Measurements from ENCODE around the gene GABRA4. TPM values are rescaled to one million over a fixed set of nuclear protein-coding genes. Genes with fewer than 3 reads are reported as not detected.

Gene GABRA4
- total RNA-seq, 1 donor = not detected

GRCh38 chr4:46980851-46981250 is 12.5 kb downstream of the GABRA4 start:
- Histone ChIP-seq H2AFZ (ENCODE audit: low read length) (no peak overlapping the region), H3K27ac (ENCODE audit: low read depth, low read length) (no peak overlapping the region), H3K36me3 (ENCODE audit: insufficient read depth, low read length) (no peaks in the 10 kb centered on the region), H3K4me1 (ENCODE audit: insufficient read depth, low read length) (no peaks in the 10 kb centered on the region), H3K27me3 (ENCODE audit: insufficient read depth, low read length) (no peaks in the 10 kb centered on the region), H4K20me1 (ENCODE audit: insufficient read depth, low read length) (no peaks in the 10 kb centered on the region), H3K9me3 (ENCODE audit: low read depth, low read length) (no peaks in the 10 kb centered on the region), H3K4me2 (ENCODE audit: insufficient read depth, low read length) (no peak overlapping the region), H3K4me3 (ENCODE audit: insufficient read depth, low read length) (no peak overlapping the region), H3K79me2 (ENCODE audit: insufficient read depth, low read length) (no peaks in the 10 kb centered on the region)
- DNase-seq (ENCODE audit: insufficient read length, low spot score, missing footprints) = no peak
- TF ChIP-seq CTCF (IDR thresholded peaks at IDR 0.05; ENCODE audit: extremely low read depth, low read depth, low read length) = no peak

- H3K9me3 ChIP-seq (ENCODE audit: low read depth, low read length) = no peaks in the 10 kb centered on the region
- DNase-seq (ENCODE audit: insufficient read length, low spot score, missing footprints) = no peak
- H3K4me3 ChIP-seq (ENCODE audit: insufficient read depth, low read length) = no peak overlapping the region
- no peaks in the 10 kb centered on the region for H4K20me1 ChIP-seq (ENCODE audit: insufficient read depth, low read length)
- no peak overlapping the region for H3K27ac ChIP-seq (ENCODE audit: low read depth, low read length)
- no peaks in the 10 kb centered on the region for H3K36me3 ChIP-seq (ENCODE audit: insufficient read depth, low read length)
- H3K4me2 ChIP-seq (ENCODE audit: insufficient read depth, low read length) = no peak overlapping the region
- H3K27me3 ChIP-seq (ENCODE audit: insufficient read depth, low read length) = peaks cover 1% of the 10 kb centered on the region
- no peaks in the 10 kb centered on the region for H3K79me2 ChIP-seq (ENCODE audit: insufficient read depth, low read length)
- TF ChIP-seq CTCF (IDR thresholded peaks at IDR 0.05; ENCODE audit: extremely low read depth, low read depth, low read length) = no peak
- no peak overlapping the region for H2AFZ ChIP-seq (ENCODE audit: low read length)
- H3K4me1 ChIP-seq (ENCODE audit: insufficient read depth, low read length) = no peaks in the 10 kb centered on the region
Observed at GRCh38 chr4:46979726-46980125, 13.7 kb downstream of the GABRA4 start.

- no peak overlapping the region for H2AFZ ChIP-seq (ENCODE audit: low read length)
- no peaks in the 10 kb centered on the region for H3K4me1 ChIP-seq (ENCODE audit: insufficient read depth, low read length)
- no peaks in the 10 kb centered on the region for H3K79me2 ChIP-seq (ENCODE audit: insufficient read depth, low read length)
- H3K4me3 ChIP-seq (ENCODE audit: insufficient read depth, low read length) = no peak overlapping the region
- H4K20me1 ChIP-seq (ENCODE audit: insufficient read depth, low read length) = no peaks in the 10 kb centered on the region
- no peak for DNase-seq (ENCODE audit: insufficient read length, low spot score, missing footprints)
- no peaks in the 10 kb centered on the region for H3K9me3 ChIP-seq (ENCODE audit: low read depth, low read length)
- no peak overlapping the region for H3K27ac ChIP-seq (ENCODE audit: low read depth, low read length)
- peaks cover 5% of the 10 kb centered on the region for H3K27me3 ChIP-seq (ENCODE audit: insufficient read depth, low read length)
- H3K4me2 ChIP-seq (ENCODE audit: insufficient read depth, low read length) = no peak overlapping the region
- no peak for TF ChIP-seq CTCF (IDR thresholded peaks at IDR 0.05; ENCODE audit: extremely low read depth, low read depth, low read length)
- no peaks in the 10 kb centered on the region for H3K36me3 ChIP-seq (ENCODE audit: insufficient read depth, low read length)
Observed at GRCh38 chr4:46979283-46979682, 14.1 kb downstream of the GABRA4 start.

GRCh38 chr4:46977245-46977644 is 16.1 kb downstream of the GABRA4 start:
- H3K79me2 ChIP-seq (ENCODE audit: insufficient read depth, low read length) = no peaks in the 10 kb centered on the region
- H3K27me3 ChIP-seq (ENCODE audit: insufficient read depth, low read length) = peaks cover 12% of the 10 kb centered on the region
- H3K9me3 ChIP-seq (ENCODE audit: low read depth, low read length) = no peaks in the 10 kb centered on the region
- no peak overlapping the region for H3K4me2 ChIP-seq (ENCODE audit: insufficient read depth, low read length)
- no peaks in the 10 kb centered on the region for H4K20me1 ChIP-seq (ENCODE audit: insufficient read depth, low read length)
- no peak overlapping the region for H2AFZ ChIP-seq (ENCODE audit: low read length)
- no peak for DNase-seq (ENCODE audit: insufficient read length, low spot score, missing footprints)
- H3K36me3 ChIP-seq (ENCODE audit: insufficient read depth, low read length) = no peaks in the 10 kb centered on the region
- H3K27ac ChIP-seq (ENCODE audit: low read depth, low read length) = no peak overlapping the region
- H3K4me3 ChIP-seq (ENCODE audit: insufficient read depth, low read length) = no peak overlapping the region
- TF ChIP-seq CTCF (IDR thresholded peaks at IDR 0.05; ENCODE audit: extremely low read depth, low read depth, low read length) = no peak
- H3K4me1 ChIP-seq (ENCODE audit: insufficient read depth, low read length) = no peaks in the 10 kb centered on the region
